Stimulated activated CD4-positive, alpha-beta T cell treated with anti-CD3 and anti-CD28 coated beads, Interleukin-1b, Interleukin-23, amount 100 ng/mL, for 1 hour (primary cell): ENCODE results near the gene GOLGA6L26.
"Not testable (repeated sequence)": the region's sequence is repeated elsewhere in the genome, so short reads cannot be mapped to it uniquely, and the experiment has no call there.

ENCODE experiments used
- DNase-seq, 2 donors: peaks; one replicate each; pipeline ENCODE4 v3.0.0-alpha.2; 2020; ENCODE audit warnings: low read depth in 2 of 2

GOLGA6L26 gene

GRCh38 chr15:23334096-23334495, at the start of gene GOLGA6L26:
Gene GOLGA6L26 (minus strand): TSS chr15:23334196. CDS start chr15:23334135, 61 bp downstream.
- DNase-seq = not testable (repeated sequence)

GRCh38 chr15:23381192-23381591, 47.2 kb upstream of the GOLGA6L26 start:
- not testable (repeated sequence) for DNase-seq

GRCh38 chr15:23380700-23381099, 46.7 kb upstream of the GOLGA6L26 start:
- DNase-seq = not testable (repeated sequence)

GRCh38 chr15:23378946-23379345, 45.0 kb upstream of the GOLGA6L26 start:
- not testable (repeated sequence) for DNase-seq

- not testable (repeated sequence) for DNase-seq
Measured at GRCh38 chr15:23374226-23374625, 40.2 kb upstream of the GOLGA6L26 start.

- not testable (repeated sequence) for DNase-seq
Measured at GRCh38 chr15:23372891-23373600, 39.0 kb upstream of the GOLGA6L26 start.

GRCh38 chr15:23372284-23372683, 38.3 kb upstream of the GOLGA6L26 start:
- no peak for DNase-seq

- not testable (repeated sequence) for DNase-seq
Measured at GRCh38 chr15:23371868-23372267, 37.9 kb upstream of the GOLGA6L26 start.

- not testable (repeated sequence) for DNase-seq
Measured at GRCh38 chr15:23371134-23371533, 37.1 kb upstream of the GOLGA6L26 start.

- DNase-seq = no peak
Measured at GRCh38 chr15:23370578-23370977, 36.6 kb upstream of the GOLGA6L26 start.

- not testable (repeated sequence) for DNase-seq
Measured at GRCh38 chr15:23364261-23364660, 30.3 kb upstream of the GOLGA6L26 start.

- not testable (repeated sequence) for DNase-seq
Measured at GRCh38 chr15:23362622-23363021, 28.6 kb upstream of the GOLGA6L26 start.

- not testable (repeated sequence) for DNase-seq
Measured at GRCh38 chr15:23354448-23354847, 20.5 kb upstream of the GOLGA6L26 start, which contains the start of gene GOLGA8S. Gene GOLGA8S (plus strand): TSS chr15:23354748. CDS start chr15:23354810, 62 bp downstream.

- DNase-seq = not testable (repeated sequence)
Measured at GRCh38 chr15:23311233-23311632, 22.8 kb downstream of the GOLGA6L26 start.

GRCh38 chr15:23305921-23306320, 28.1 kb downstream of the GOLGA6L26 start:
- not testable (repeated sequence) for DNase-seq

- DNase-seq = not testable (repeated sequence)
Measured at GRCh38 chr15:23304805-23305204, 29.2 kb downstream of the GOLGA6L26 start.

- not testable (repeated sequence) for DNase-seq
Measured at GRCh38 chr15:23304267-23304666, 29.7 kb downstream of the GOLGA6L26 start.

- DNase-seq = not testable (repeated sequence)
Measured at GRCh38 chr15:23303654-23304053, 30.3 kb downstream of the GOLGA6L26 start.

GRCh38 chr15:23303246-23303645, 30.8 kb downstream of the GOLGA6L26 start:
- DNase-seq = not testable (repeated sequence)
